NCI-H1417 (cell line): Measurements from ENCODE around the gene CMIP.

Experiments
- DNase-seq, 3 experiments: peaks; one replicate each; lab custom pipeline; 2025; lab: John Stamatoyannopoulos, UW

The CMIP gene

DNA sequence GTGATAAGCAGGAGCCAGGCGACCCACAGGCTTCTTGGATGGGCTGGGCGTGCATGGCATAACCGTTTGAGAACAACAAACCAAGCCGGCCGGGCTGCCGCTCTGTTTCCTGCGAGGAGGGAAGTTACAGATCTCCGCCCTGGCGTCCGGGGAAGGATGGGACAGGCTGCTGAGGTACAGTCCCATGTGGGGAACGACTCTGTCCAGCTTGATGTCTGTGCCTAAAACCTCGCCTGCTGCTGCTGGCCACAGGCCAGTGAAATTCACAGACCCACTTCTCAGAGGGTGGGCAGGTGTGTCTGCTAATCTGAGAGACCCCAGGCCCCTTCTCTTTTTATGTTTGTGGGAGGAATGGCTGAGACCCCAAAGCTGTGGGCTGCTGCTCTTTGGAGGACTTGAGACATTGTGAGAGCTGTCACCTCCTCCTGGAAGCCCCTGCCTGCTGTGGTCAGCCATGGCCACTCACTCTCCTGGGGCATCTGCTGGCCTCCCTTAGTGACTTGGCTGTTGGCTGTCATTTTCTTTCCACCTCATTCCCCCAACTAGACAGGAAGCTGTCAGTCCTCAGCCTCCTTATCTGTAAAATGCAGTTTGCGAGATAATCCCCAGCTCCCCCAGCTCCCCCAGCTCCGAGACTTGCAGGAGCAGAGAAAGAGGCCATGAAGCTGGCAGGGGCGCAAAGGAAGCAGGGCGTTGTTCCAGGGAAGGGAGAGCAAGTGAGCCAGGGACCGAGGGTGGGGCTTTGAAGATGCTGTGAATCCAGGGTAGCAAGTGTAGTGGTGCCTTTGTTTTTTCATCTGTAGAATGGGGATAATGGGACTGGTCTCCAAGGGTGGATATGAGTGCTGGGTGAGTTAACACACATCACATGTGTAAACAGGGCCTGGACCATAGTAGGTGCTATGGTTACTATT is 51.0 kb downstream of the CMIP start:
- no peak for DNase-seq

- DNase-seq: no peak
These were observed 51.7 kb downstream of the CMIP start for GRCh38 chr16:81496321-81496720.

DNA sequence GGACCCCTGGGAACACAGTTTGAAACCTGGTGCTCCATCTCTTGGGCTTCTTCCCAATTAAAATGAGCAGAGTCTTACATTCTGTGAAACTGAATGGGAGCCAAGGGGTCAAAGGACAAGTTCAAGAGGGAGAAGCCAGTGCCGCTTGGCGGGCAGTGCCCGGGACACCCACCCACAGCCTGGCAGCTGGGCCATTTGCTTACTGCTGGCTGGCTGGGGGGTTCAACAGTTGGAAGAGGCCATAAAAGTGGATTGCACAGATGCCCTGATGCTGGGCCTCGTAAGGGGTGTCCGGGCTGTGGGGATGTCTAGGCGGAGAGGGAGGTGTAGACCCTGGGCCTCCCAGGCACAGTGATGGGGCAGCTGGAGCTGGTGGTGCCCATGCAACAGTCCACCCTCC is 52.1 kb downstream of the CMIP start:
- no peak for DNase-seq

- no peak for DNase-seq
These were observed 53.1 kb downstream of the CMIP start for GRCh38 chr16:81497690-81498089.

DNA sequence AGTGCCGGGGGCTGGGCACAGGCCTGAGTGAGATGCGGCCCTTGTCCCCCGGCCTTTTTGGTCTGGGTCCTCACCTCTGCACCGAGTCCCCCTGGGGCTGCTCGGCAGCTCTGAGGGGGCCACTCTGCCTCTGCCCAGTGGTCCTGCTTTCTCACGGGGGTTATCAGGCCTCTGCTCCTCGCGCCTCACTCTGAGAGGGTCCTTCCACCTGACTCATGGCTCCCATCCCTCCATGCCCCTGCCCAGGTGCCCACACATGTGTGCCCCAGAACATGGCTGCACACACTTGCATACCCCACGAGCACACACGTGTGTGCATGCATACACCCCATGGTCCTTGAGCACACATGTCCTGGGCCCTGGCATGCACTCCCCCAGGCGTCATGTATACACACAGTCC is 53.7 kb downstream of the CMIP start:
- no peak for DNase-seq

DNA sequence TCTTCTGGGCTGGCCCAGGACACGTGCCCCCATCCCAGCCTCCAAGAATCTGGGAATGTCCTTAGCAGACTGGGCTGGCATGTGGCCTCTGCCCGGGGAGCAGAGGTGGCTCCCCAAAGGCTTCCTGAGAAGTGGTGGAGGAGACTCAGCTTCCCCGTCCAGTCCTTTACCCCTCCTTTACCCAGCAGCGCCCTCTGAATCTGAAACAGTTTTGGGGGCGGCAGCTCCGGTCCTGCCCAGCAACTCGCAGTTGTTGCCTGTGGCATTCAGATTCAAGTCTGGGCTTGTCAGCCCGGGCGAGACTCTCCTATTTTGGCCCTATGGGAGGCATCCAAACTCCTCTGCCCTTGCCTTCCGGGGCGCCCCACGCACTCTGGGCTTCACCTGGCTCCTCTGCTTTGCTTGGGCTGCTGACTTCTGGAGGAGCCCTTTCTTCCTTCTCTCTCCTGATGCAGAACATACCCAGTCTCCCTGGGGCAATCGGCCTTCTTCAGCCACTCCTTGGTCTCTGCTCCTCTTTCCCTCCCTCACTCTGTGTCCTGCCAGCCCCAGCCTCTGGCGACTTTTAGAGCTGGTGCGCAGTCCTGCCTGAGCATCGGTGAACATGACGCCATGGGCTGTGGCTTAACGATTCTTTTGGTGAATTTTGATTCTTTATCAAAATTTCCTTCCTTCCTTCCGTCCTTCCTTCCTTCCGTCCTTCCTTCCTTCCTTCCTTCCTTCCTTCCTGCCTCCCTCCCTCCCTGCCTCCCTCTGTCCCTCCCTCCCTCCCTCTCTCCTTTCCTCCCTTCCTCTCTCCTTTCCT is 55.2 kb downstream of the CMIP start:
- DNase-seq: no peak

GRCh38 chr16:81500833-81501521 is 56.4 kb downstream of the CMIP start:
- DNase-seq: no peak

GRCh38 chr16:81502396-81503070 is 57.9 kb downstream of the CMIP start:
- DNase-seq: peak in 1 of 3 experiments; percentile 19

- DNase-seq: peak in 1 of 3 experiments; percentile 12
These were observed 60.5 kb downstream of the CMIP start for GRCh38 chr16:81505011-81505661.

GRCh38 chr16:81509404-81509803 is 64.8 kb downstream of the CMIP start:
- no peak for DNase-seq

DNA sequence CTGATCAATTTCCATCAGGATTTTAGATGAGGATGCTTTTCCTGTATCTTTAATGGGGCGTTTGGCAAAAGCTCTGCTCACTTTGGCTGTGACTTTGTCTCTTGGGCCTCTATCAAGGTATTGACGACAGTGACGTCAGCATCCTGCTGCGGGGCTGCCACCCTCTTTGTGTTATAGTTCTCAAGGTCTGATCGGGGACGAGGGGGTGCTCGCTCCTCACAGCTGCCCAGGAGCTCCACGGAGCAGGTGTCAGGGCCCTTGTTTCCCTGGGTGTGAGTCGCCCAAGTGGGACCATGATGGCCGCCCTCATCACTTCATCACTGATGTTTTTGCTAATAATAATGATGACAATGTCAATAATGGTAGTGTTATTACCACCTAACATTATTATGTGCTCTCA is 65.4 kb downstream of the CMIP start:
- DNase-seq: no peak

GRCh38 chr16:81511371-81511770 is 66.8 kb downstream of the CMIP start:
- no peak for DNase-seq

DNA sequence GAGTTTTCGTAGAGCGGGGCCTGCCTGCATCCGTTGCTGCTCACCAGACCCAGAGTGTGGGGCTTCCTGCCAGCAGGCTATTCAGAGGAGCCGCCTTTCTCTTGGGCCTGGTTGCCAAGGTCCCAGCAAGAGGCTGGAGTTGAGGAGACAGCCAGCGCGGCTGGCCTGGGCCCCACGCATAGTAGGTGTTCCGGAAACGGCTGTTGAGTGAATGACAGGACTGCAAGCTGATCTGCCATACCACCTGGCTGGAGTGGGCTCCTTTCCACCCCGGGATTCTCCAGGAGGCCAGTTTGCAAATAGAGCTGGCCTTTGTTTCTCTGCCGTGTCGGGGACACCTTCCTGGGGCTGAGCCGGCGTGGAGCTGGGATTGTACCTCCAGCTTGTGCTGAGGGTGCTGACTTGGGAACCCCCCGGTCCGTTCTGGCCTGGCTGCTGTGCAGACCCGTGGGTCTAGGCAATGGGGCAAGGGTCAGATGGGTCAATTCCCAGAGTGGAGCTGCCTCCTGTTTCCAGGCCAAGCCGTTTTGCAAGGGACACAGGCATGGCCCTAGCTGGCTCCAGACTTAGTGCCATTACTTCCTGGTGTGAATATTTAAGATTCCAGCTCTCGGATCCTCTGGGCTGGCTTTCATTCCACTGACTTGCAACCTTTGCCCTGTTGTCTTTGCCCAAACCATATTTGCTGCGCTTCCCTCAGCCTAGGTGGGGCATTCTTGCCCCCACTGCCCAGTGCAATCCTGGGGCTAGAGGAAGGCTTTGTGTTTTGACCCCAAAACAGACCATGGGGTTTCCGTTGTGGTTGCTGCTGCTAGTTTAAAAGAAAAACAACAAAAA is 68.8 kb downstream of the CMIP start:
- DNase-seq: no peak

- DNase-seq: no peak
These were observed 69.5 kb downstream of the CMIP start for GRCh38 chr16:81514041-81514559.

- no peak for DNase-seq
These were observed 70.1 kb downstream of the CMIP start for GRCh38 chr16:81514568-81515258.

DNA sequence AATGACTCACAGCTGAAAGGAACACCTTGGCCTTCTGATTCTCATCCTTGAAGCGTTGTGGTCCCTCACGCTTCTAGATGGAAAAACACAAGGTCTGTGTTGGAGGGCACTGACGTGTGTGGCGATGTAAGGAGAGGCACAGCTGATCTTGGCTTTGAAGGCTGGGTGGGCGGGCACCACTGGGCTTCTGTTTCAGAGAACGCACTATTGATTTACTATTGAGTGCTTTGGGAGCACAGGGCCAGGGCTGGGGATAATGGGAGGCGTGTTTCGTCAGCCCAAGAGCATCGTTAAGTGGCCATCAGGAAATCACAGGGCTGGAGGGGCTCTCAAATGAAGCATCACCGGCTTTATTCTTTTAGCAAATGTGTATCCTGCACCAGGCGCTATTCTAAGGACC is 70.7 kb downstream of the CMIP start:
- DNase-seq: peak; percentile 68 to 92 (median 69)

DNA sequence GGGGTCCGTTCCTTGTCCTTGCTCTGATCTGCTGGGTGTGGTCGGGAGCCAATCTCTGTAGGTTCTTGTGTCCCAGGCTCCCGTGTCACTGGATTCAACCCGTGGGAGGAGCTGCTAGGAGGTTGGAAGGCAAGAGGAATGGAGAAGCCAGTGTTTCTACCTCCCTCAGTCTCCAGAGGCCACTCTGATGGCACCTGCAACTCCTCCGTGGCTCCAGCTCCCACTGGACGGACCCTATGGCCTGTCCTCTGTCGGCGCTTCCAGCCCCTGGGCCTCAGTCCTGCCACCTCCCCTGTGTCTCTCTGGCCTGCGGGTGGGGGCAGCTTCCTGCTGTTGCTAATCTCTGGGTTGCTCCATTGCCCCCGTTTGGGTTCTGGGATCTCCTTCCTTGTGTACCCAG is 71.1 kb downstream of the CMIP start:
- DNase-seq: no peak

GRCh38 chr16:81516478-81517149 is 72.0 kb downstream of the CMIP start:
- no peak for DNase-seq

- DNase-seq: no peak
These were observed 72.5 kb downstream of the CMIP start for GRCh38 chr16:81517150-81517499.
